ENCODE data around the gene ANAPC4. TPM values are rescaled to one million over a fixed set of nuclear protein-coding genes. Genes with fewer than 3 reads are reported as not detected.

ANAPC4 gene
- total RNA-seq, 1 donor from 2014 or later, result 19.2 TPM

DNA sequence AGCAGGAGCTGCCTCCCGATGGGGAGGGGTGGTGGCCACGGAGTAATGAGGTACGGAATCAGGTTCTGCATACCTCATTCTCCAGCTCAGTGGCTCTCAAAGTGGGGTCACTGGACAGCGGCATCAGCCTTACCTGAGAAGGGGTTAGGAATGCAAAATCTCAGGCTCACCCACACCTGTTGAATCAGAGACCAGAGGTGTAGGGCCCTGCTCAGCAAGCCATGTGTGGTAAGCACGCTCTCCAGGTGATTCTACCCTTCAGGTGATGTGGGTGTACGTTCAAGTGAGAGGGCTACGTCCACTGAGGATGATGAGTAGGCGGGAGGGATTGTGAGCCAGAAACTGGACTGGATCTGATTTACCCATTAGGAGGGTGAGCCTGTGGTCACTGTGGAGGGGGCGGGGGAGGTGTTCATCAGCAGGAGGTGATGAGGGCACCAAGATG, 65.8 kb downstream of the ANAPC4 start:
- Mint-ChIP-seq H3K4me1 (ENCODE audit: low read depth, unreplicated experiment) (no peaks in the 10 kb centered on the region), H3K36me3 (ENCODE audit: low read depth, unreplicated experiment) (no peaks in the 10 kb centered on the region), H3K9me3 (ENCODE audit: unreplicated experiment) (no peaks in the 10 kb centered on the region), H3K27ac (ENCODE audit: unreplicated experiment) (no peak overlapping the region), H3K27me3 (ENCODE audit: low read depth, unreplicated experiment) (peaks cover 23% of the 10 kb centered on the region), H3K4me3 (ENCODE audit: unreplicated experiment) (no peak overlapping the region)
- Histone ChIP-seq H3K27me3 (ENCODE audit: insufficient read depth, low read length) (no peaks in the 10 kb centered on the region), H3K4me3 (ENCODE audit: insufficient read depth, low read depth, low read length) (no peak overlapping the region), H4K20me1 (ENCODE audit: insufficient read depth, low read length) (no peaks in the 10 kb centered on the region), H3K9me3 (ENCODE audit: insufficient read depth, low read depth, low read length) (no peaks in the 10 kb centered on the region), H3K9ac (ENCODE audit: low read length) (no peak overlapping the region), H2AFZ (ENCODE audit: low read depth, low read length) (no peak overlapping the region), H3K36me3 (ENCODE audit: insufficient read depth, low read length) (no peaks in the 10 kb centered on the region), H3K4me1 (ENCODE audit: insufficient read depth, low read length) (no peaks in the 10 kb centered on the region), H3K4me2 (ENCODE audit: low read length) (no peak overlapping the region), H3K79me2 (ENCODE audit: insufficient read depth, low read length) (no peaks in the 10 kb centered on the region), H3K27ac (ENCODE audit: low read depth, low read length) (no peak overlapping the region)
- FAIRE-seq, result no peak
- TF ChIP-seq EZH2 (IDR thresholded peaks at IDR 0.05; ENCODE audit: insufficient read depth, low read length), result no peak
- TF ChIP-seq, protein P1, sequence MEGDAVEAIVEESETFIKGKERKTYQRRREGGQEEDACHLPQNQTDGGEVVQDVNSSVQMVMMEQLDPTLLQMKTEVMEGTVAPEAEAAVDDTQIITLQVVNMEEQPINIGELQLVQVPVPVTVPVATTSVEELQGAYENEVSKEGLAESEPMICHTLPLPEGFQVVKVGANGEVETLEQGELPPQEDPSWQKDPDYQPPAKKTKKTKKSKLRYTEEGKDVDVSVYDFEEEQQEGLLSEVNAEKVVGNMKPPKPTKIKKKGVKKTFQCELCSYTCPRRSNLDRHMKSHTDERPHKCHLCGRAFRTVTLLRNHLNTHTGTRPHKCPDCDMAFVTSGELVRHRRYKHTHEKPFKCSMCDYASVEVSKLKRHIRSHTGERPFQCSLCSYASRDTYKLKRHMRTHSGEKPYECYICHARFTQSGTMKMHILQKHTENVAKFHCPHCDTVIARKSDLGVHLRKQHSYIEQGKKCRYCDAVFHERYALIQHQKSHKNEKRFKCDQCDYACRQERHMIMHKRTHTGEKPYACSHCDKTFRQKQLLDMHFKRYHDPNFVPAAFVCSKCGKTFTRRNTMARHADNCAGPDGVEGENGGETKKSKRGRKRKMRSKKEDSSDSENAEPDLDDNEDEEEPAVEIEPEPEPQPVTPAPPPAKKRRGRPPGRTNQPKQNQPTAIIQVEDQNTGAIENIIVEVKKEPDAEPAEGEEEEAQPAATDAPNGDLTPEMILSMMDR (IDR thresholded peaks at IDR 0.05; ENCODE audit: insufficient read depth, low read depth, low read length), result no peak
- DNase-seq (ENCODE audit: low read depth), result no peak

DNA sequence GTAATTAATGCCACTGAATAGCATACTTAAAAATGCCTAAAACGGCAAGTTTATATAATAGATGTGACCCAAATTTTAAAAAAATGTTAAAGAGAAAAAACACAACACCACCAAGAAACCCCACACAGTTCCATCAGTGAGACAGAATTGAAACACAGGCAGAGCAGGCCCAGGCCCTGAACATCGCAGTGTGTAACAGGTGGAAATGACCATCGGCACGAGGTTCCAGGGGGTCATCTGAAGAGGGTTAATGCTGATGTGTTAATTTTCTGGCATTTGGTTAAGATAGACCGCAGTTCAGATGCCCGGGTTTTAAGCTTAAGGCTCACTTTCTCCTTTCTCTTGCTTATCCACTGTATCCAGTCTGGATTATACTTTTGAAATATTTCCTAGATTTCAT, 66.8 kb downstream of the ANAPC4 start:
- Histone ChIP-seq H3K79me2 (ENCODE audit: insufficient read depth, low read length) (no peaks in the 10 kb centered on the region), H4K20me1 (ENCODE audit: insufficient read depth, low read length) (no peaks in the 10 kb centered on the region), H3K9me3 (ENCODE audit: insufficient read depth, low read depth, low read length) (no peaks in the 10 kb centered on the region), H3K36me3 (ENCODE audit: insufficient read depth, low read length) (no peaks in the 10 kb centered on the region), H3K4me3 (ENCODE audit: insufficient read depth, low read depth, low read length) (no peak overlapping the region), H3K27ac (ENCODE audit: low read depth, low read length) (no peak overlapping the region), H3K4me1 (ENCODE audit: insufficient read depth, low read length) (no peaks in the 10 kb centered on the region), H2AFZ (ENCODE audit: low read depth, low read length) (no peak overlapping the region), H3K4me2 (ENCODE audit: low read length) (no peak overlapping the region), H3K9ac (ENCODE audit: low read length) (no peak overlapping the region), H3K27me3 (ENCODE audit: insufficient read depth, low read length) (no peaks in the 10 kb centered on the region)
- DNase-seq (ENCODE audit: low read depth), result no peak
- H3K36me3 Mint-ChIP-seq (ENCODE audit: low read depth, unreplicated experiment), result no peaks in the 10 kb centered on the region
- H3K4me1 Mint-ChIP-seq (ENCODE audit: low read depth, unreplicated experiment), result no peaks in the 10 kb centered on the region
- no peak overlapping the region for H3K4me3 Mint-ChIP-seq (ENCODE audit: unreplicated experiment)
- FAIRE-seq, result no peak
- no peaks in the 10 kb centered on the region for H3K9me3 Mint-ChIP-seq (ENCODE audit: unreplicated experiment)
- no peak overlapping the region for H3K27ac Mint-ChIP-seq (ENCODE audit: unreplicated experiment)
- H3K27me3 Mint-ChIP-seq (ENCODE audit: low read depth, unreplicated experiment), result peaks cover 23% of the 10 kb centered on the region
- TF ChIP-seq, protein P1 (IDR thresholded peaks at IDR 0.05; ENCODE audit: insufficient read depth, low read depth, low read length), result no peak
- TF ChIP-seq EZH2 (IDR thresholded peaks at IDR 0.05; ENCODE audit: insufficient read depth, low read length), result no peak

DNA sequence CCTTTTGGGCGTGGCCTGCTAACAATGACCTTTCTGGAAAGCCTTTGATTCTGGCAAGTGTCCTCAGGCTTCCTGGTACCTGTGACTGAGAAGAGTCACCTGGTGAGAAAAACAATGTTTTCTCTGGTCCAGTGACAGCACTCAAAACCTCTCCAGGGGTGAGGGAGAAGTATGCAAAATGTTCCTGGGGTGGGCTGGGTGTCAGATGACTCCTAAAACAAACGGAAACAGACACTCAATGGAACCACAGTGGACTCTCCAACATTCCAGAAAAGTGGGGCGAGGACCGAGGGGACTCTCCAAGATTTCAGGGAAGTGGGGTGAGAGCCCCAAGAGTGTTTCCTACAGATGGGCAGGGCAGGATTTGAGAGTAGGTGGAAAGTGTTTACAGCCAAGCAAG, 69.5 kb downstream of the ANAPC4 start:
- H3K9me3 Mint-ChIP-seq (ENCODE audit: unreplicated experiment), result no peaks in the 10 kb centered on the region
- Histone ChIP-seq H3K27me3 (ENCODE audit: insufficient read depth, low read length) (no peaks in the 10 kb centered on the region), H3K79me2 (ENCODE audit: insufficient read depth, low read length) (no peaks in the 10 kb centered on the region), H3K36me3 (ENCODE audit: insufficient read depth, low read length) (no peaks in the 10 kb centered on the region), H3K4me1 (ENCODE audit: insufficient read depth, low read length) (peaks cover 3% of the 10 kb centered on the region), H3K27ac (ENCODE audit: low read depth, low read length) (no peak overlapping the region), H2AFZ (ENCODE audit: low read depth, low read length) (no peak overlapping the region), H3K4me3 (ENCODE audit: insufficient read depth, low read depth, low read length) (no peak overlapping the region), H3K9ac (ENCODE audit: low read length) (no peak overlapping the region), H3K9me3 (ENCODE audit: insufficient read depth, low read depth, low read length) (no peaks in the 10 kb centered on the region), H4K20me1 (ENCODE audit: insufficient read depth, low read length) (no peaks in the 10 kb centered on the region), H3K4me2 (ENCODE audit: low read length) (no peak overlapping the region)
- peaks cover 23% of the 10 kb centered on the region for H3K27me3 Mint-ChIP-seq (ENCODE audit: low read depth, unreplicated experiment)
- H3K27ac Mint-ChIP-seq (ENCODE audit: unreplicated experiment), result no peak overlapping the region
- TF ChIP-seq, protein P1 (IDR thresholded peaks at IDR 0.05; ENCODE audit: insufficient read depth, low read depth, low read length), result no peak
- no peak for TF ChIP-seq EZH2 (IDR thresholded peaks at IDR 0.05; ENCODE audit: insufficient read depth, low read length)
- DNase-seq (ENCODE audit: low read depth) (no peak), FAIRE-seq (no peak)
- no peaks in the 10 kb centered on the region for H3K36me3 Mint-ChIP-seq (ENCODE audit: low read depth, unreplicated experiment)
- no peak overlapping the region for H3K4me3 Mint-ChIP-seq (ENCODE audit: unreplicated experiment)
- H3K4me1 Mint-ChIP-seq (ENCODE audit: low read depth, unreplicated experiment), result peaks cover 8% of the 10 kb centered on the region
